GM13976 (cell line): ENCODE measurements around the gene WDR75.

Experiments
- DNase-seq: peaks from one replicate; pipeline ENCODE4 v3.0.0; 2012; ENCODE audit warnings: low spot score
- in situ Hi-C: fragments of 300-500 bp; cut with MboI; formaldehyde crosslinking; loops from one replicate; pipeline ENCODE4 v1.12.0; 2022; ENCODE audit warnings: low sequenced_read_pairs, mixed read lengths, inconsistent platforms; ENCODE audit not compliant: unreplicated experiment
- TF ChIP-seq, protein P1 (sequence below): IDR thresholded peaks from 2 replicates; pipeline ENCODE4 v1.5.1; 2012; ENCODE audit warnings: borderline replicate concordance, mild to moderate bottlenecking; ENCODE audit not compliant: insufficient read depth; ENCODE audit errors: extremely low read depth, missing control alignments, control extremely low read depth

WDR75 gene

DNA sequence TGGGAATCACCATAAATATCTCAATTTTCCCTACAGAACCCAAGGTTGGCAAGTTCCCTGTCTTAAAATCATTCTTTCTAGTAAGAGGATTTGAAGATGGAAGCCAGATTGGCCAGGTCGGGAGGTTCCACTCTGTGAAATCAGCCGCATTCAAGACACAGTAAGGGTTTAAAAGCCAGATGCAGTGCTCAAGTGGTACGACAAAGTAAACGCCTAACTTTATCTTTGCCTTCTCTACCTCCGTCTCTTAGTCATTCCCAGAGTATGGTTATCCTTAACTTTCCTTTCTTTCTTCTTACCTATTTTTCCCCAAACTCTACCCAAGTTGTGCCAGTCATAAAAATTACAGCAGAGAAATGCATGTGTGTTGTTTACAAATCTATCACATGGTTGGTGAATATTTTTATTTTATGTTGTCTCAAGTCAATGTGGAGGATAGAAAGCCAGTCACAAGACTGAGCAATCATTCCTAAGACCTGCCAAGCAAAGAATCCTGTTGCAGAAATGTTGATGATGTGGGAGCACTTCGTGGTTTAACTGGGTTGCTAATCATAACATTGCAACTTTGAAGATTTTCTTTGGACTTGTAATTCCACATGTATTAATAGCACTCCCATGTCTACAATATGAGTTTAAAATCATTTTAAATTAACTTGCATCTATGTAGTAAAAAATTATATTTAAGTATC is 76.7 kb downstream of the WDR75 start:
- in situ Hi-C loops = no loop called here
- TF ChIP-seq, protein P1, sequence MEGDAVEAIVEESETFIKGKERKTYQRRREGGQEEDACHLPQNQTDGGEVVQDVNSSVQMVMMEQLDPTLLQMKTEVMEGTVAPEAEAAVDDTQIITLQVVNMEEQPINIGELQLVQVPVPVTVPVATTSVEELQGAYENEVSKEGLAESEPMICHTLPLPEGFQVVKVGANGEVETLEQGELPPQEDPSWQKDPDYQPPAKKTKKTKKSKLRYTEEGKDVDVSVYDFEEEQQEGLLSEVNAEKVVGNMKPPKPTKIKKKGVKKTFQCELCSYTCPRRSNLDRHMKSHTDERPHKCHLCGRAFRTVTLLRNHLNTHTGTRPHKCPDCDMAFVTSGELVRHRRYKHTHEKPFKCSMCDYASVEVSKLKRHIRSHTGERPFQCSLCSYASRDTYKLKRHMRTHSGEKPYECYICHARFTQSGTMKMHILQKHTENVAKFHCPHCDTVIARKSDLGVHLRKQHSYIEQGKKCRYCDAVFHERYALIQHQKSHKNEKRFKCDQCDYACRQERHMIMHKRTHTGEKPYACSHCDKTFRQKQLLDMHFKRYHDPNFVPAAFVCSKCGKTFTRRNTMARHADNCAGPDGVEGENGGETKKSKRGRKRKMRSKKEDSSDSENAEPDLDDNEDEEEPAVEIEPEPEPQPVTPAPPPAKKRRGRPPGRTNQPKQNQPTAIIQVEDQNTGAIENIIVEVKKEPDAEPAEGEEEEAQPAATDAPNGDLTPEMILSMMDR = no peak
- DNase-seq = no peak

- TF ChIP-seq, protein P1 = no peak
- in situ Hi-C loops = no loop called here
- no peak for DNase-seq
These were observed 78.5 kb downstream of the WDR75 start for GRCh38 chr2:189519631-189520387.

GRCh38 chr2:189521699-189522434 is 80.6 kb downstream of the WDR75 start:
- in situ Hi-C loops = no loop called here
- TF ChIP-seq, protein P1 = no peak
- DNase-seq = no peak

- DNase-seq = no peak
These were observed 81.3 kb downstream of the WDR75 start for GRCh38 chr2:189522435-189523151.

DNA sequence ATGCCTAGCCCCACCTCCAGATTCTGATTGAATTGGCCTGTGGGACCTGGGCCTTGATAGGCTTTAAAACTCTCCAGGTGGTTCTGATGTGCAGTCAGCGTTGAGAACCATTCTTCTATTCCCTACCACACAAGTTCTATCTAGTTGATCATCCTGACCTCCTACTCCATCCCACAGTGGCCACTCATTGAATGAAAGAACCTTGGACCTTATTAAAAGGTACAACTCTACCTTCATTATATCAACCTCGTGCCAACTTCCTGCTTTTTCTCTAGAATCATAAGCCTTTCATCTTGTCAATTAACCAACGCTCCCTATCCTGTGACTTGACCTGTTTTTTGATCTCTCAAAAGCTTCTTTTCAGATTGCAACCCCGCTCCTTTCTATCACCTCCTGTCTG is 83.5 kb downstream of the WDR75 start:
- TF ChIP-seq, protein P1 = no peak
- in situ Hi-C loops = no loop called here

More at GRCh38 chr2:189522435-189523151, 81.3 kb downstream of the WDR75 start:
- in situ Hi-C loops = no loop called here
- TF ChIP-seq, protein P1 = no peak

More for the DNA sequence above, 83.5 kb downstream of the WDR75 start:
- DNase-seq = no peak
